ENCODE measurements around the gene ADO. TPM values are rescaled to one million over a fixed set of nuclear protein-coding genes. Genes with fewer than 3 reads are reported as not detected.

ADO gene
- total and polyA plus RNA-seq, 10 of the 15 experiments (the other 5 are each of a cell fraction or from before 2014, with no cell fraction given) = 4.3 to 44.6 (median 18.7) TPM

GRCh38 chr10:62778125-62778524, 26.4 kb upstream of the ADO start:
- ChIA-PET POLR2A (interaction anchor here (1.6 to 3.5 kb wide), 4 partner anchors 18 to 46 kb away, joined by 10 to 20 read pairs (median 14); partner anchors contain the start of gene ADO), RAD21 (ENCODE audit: unreplicated experiment) (interaction anchor here (1.1 to 3.3 kb wide), 10 partner anchors 8 to 140 kb away, joined by 3 to 101 read pairs (median 22); partner anchors contain the start of gene ADO), SMC1A (ENCODE audit: uncharacterized antibody, unreplicated experiment) (interaction anchor here (2.3 to 5.0 kb wide), 8 partner anchors 8 to 140 kb away, joined by 15 to 85 read pairs (median 26); partner anchors contain the start of gene EGR2), CTCF (interaction anchor here (1.0 to 1.8 kb wide), 3 partner anchors 8 to 45 kb away, joined by 3 to 5 read pairs (median 4); partner anchors contain the start of gene ADO)
- Histone ChIP-seq H3K79me2 (ENCODE audit: control insufficient read depth, insufficient read depth, low read length) (no peaks in the 10 kb centered on the region), H4K20me1 (ENCODE audit: control insufficient read depth, insufficient read depth) (no peaks in the 10 kb centered on the region), H3K9ac (ENCODE audit: control insufficient read depth, insufficient read depth, low read length) (no peak overlapping the region), H3K4me3 (no peak overlapping the region), H2AFZ (ENCODE audit: control insufficient read depth, low read depth, low read length) (no peak overlapping the region), H3K4me1 (ENCODE audit: control insufficient read depth, insufficient read depth, low read length) (peaks cover 25% of the 10 kb centered on the region), H3K36me3 (ENCODE audit: control insufficient read depth in 2 of 2, insufficient read depth in 2 of 2, low read length in 1 of 2) (no peaks in the 10 kb centered on the region), H3K27me3 (replicated peaks in 1 of 2; ENCODE audit: control insufficient read depth in 2 of 2, insufficient read depth in 2 of 2, low read length in 1 of 2) (no peaks in the 10 kb centered on the region), H3K27ac (ENCODE audit: control insufficient read depth, insufficient read depth) (no peak overlapping the region; the same call in 1 of the 2 replicates), H3K4me2 (ENCODE audit: control insufficient read depth, insufficient read depth) (no peak overlapping the region), H3K9me3 (replicated peaks; ENCODE audit: control insufficient read depth, insufficient read depth, low read length) (no peaks in the 10 kb centered on the region; the same call in 1 of the 3 replicates)
- DNase-seq (ENCODE audit: low read depth, low spot score) (no peak), ATAC-seq (peak; percentile 63), FAIRE-seq (no peak)
- intact Hi-C loops (cut with micrococcal nuclease; ENCODE audit: unreplicated experiment) (loop anchor here (2.0 kb wide), 2 partner anchors 33 to 45 kb away; no protein-coding TSS in a partner anchor), in situ Hi-C loops (cut with MboI) (no loop called here)
- 100% methylated on average over 2 of the region's 2 CpGs for WGBS (ENCODE audit: insufficient coverage, insufficient replicate concordance, low lambda C conversion rate, missing lambda C conversion rate)
- no TSS peak for BruUV-seq (replicated peaks)
- TF ChIP-seq ATF2 (IDR thresholded peaks at IDR 0.05; ENCODE audit: low read length) = 0 out of 2 replicates have a peak, but pooled peaks have one; percentile 22
- peak; percentile 57; the same call in 1 of the 2 replicates for TF ChIP-seq BCL11A (IDR thresholded peaks at IDR 0.05; ENCODE audit: low read depth, low read length)
- TF ChIP-seq TCF3 (IDR thresholded peaks at IDR 0.05; ENCODE audit: borderline replicate concordance, insufficient read depth, low read depth, low read length) = peak; percentile 73; the same call in 1 of the 2 replicates
- TF ChIP-seq EED (IDR thresholded peaks at IDR 0.05; ENCODE audit: low read depth) = peak; percentile 58; the same call in 1 of the 2 replicates
- TF ChIP-seq HDAC2 (IDR thresholded peaks at IDR 0.05) = no peak
- TF ChIP-seq EZH2 (IDR thresholded peaks at IDR 0.05; ENCODE audit: borderline replicate concordance, control insufficient read depth, low read depth, low read length) = no peak
- TF ChIP-seq SRF (IDR thresholded peaks at IDR 0.05; ENCODE audit: low read depth in 2 of 2, low read length in 2 of 2) = no peak
- TF ChIP-seq POLR2AphosphoS5 (IDR thresholded peaks at IDR 0.05; ENCODE audit: low read length) = no peak
- TF ChIP-seq FOXK2 (IDR thresholded peaks at IDR 0.05) = no peak
- peak; percentile 53 for TF ChIP-seq JUNB (IDR thresholded peaks at IDR 0.05)
- no peak for TF ChIP-seq E2F8 (IDR thresholded peaks at IDR 0.05; ENCODE audit: low read depth, partially characterized antibody)
- TF ChIP-seq CTCF (IDR thresholded peaks at IDR 0.05 in 2 of 3, conservative IDR thresholded peaks at IDR 0.05 in 1 of 3; ENCODE audit: control insufficient read depth in 2 of 3, extremely low read depth in 1 of 3, insufficient read depth in 1 of 3, low read depth in 3 of 3, low read length in 3 of 3) = no peak
- peak; percentile 79 for TF ChIP-seq TCF12 (IDR thresholded peaks at IDR 0.05; ENCODE audit: low read depth, low read length)
- no peak for TF ChIP-seq MXI1 (IDR thresholded peaks at IDR 0.05; ENCODE audit: low read depth, low read length)
- no peak for TF ChIP-seq SIN3A (IDR thresholded peaks at IDR 0.05; ENCODE audit: low read depth, low read length)
- no peak for TF ChIP-seq NKRF (conservative IDR thresholded peaks at IDR 0.05)
